GM03348 (cell line): ENCODE data around the gene AARS2.

Source experiments
- DNase-seq: peaks from one replicate; pipeline ENCODE4 v3.0.0; 2012; ENCODE audit warnings: low spot score

AARS2 gene

GRCh38 chr6:44275749-44276648 is 37.1 kb downstream of the AARS2 start:
- DNase-seq: no peak

DNA sequence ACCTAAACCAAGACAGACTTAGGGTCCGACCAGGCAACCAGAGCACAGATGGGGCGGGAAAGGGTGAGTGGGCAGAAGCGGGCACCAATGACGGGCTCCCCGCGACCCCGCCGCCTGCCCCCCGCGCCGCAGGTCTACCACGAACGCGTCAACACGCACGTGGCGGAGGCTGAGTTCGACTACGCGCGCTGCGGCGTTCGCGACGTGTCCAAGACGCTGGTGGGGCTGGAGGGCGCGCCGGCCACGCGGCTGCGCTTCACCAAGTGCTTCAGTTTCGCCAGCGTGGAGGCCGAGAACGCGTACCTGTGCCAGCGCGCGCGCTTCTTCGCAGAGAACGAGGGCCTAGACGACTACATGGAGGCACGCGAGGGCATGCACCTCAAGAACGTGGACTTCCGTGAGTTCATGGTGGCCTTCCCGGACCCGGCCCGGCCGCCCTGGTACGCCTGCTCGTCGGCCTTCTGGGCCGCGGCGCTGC is 37.8 kb downstream of the AARS2 start:
- DNase-seq: no peak

DNA sequence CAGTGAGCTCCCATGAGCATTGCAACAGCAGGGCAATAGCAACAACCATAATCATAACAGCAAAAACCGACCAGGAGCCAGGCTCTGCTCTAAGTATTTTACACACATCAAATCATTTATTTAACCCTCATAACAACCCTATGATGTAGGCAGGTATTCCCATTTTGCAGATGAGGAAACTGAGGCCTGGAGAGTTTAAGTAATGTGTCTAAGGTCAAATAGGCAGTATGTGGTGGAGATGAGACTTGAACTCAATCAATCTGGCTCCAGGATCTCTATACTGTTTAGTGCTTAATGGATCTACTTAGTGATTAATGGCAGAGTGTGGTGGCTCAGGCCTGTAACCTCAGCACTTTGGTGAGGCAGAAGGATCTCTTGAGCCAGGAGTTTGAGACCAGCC is 39.5 kb downstream of the AARS2 start:
- no peak for DNase-seq

DNA sequence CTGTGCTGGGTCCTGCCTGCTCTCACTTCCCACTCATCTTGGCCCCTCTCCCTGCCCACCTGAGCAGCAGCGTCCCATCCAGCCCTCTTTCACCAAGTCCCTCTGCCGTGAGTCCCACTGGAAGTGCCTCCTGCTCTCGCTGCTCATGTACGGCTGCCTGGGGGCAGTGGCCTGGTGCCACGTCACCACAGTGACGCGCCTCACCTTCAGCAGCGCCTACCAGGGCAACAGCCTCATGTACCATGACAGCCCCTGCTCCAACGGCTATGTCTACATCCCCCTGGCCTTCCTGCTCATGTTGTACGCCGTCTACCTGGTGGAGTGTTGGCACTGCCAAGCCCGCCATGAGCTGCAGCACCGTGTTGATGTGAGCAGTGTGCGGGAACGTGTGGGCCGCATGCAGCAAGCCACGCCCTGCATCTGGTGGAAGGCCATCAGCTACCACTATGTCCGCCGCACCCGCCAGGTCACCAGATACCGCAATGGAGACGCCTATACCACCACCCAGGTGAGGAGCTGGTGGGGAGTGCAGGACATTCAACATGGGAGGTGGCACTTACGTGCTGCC is 40.1 kb downstream of the AARS2 start:
- no peak for DNase-seq

DNA sequence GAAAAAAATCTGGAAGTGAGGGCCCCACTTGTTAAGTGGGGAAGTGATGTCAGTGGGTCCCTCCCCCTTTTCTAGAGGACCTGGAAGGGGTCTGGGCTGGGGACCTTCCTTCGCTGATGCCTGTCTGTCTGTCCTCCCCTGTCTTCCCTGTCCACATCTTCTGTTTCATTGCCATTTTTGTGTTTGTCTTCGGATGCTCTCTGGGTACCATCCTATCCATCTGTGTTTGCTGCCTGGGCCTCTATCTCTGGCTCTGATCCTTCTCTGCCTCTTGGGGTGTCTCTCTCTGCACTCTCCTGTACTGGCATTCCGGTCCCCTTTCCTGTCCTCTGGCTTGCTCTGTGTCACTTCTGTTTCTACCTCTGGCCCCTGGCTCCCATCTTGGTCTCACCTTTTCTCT is 40.6 kb downstream of the AARS2 start:
- no peak for DNase-seq

- no peak for DNase-seq
Observed at GRCh38 chr6:44271914-44272313, 41.2 kb downstream of the AARS2 start.

DNA sequence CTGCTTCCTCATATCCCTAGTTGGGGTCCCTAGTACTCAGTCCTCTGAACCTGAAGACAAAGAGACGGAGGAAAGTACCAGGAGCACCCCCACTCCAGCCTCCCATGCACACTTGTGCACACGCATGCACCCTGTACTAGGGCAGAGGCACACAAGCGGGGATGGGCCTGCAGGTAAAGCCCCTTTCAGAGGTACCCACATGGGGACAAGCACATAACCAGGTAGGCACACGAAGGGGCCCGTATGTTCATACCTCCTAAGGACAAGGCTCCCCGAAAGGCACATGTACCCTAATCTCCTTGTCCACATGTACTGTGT is 41.8 kb downstream of the AARS2 start:
- no peak for DNase-seq

DNA sequence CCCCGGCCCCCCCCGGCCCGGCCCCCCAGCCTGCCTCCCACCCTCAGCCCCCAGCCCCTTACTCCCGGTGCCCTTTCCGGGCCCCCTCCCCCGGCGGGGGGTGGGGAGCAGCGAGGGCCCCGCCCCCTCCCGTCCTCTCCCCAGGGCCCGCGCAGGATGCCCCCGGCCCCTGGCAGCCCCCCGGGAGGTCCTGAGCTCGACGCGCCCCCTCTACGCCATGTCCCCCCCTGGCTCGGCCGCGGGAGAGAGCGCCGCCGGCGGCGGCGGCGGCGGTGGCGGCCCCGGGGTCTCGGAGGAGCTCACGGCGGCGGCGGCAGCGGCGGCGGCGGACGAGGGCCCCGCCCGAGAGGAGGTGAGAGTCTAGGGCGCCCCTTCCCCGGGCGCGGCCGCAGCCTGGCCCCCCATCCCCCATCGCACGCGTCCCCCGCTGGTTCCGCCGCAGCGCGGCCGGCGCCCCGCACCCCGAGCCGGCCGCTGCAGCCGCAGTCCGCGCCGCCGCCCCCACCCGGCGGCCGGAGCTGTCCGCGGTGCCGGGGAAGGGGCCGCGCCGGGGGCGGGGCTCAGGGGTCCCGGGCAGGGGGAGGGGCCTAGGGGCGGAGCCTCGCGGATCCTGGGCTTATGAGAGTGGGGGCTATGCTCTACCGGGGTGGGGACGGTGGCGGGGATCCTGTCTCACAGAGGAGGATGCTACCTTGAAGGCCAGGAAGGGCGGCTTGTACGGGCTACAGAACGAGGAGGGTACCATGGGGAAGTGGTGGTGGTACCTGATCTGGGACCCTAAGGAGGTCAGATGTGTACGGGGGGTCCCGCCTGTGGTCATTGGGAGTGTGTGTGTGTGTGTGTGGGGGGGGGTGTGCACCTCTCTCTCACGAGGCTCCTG is 42.4 kb downstream of the AARS2 start:
- DNase-seq: peak; percentile 42

GRCh38 chr6:44269921-44270525 is 43.1 kb downstream of the AARS2 start, which contains the start of gene TMEM151B:
Gene TMEM151B (plus strand): TSS chr6:44270450. CDS start chr6:44270743, 293 bp downstream.
- DNase-seq: no peak

DNA sequence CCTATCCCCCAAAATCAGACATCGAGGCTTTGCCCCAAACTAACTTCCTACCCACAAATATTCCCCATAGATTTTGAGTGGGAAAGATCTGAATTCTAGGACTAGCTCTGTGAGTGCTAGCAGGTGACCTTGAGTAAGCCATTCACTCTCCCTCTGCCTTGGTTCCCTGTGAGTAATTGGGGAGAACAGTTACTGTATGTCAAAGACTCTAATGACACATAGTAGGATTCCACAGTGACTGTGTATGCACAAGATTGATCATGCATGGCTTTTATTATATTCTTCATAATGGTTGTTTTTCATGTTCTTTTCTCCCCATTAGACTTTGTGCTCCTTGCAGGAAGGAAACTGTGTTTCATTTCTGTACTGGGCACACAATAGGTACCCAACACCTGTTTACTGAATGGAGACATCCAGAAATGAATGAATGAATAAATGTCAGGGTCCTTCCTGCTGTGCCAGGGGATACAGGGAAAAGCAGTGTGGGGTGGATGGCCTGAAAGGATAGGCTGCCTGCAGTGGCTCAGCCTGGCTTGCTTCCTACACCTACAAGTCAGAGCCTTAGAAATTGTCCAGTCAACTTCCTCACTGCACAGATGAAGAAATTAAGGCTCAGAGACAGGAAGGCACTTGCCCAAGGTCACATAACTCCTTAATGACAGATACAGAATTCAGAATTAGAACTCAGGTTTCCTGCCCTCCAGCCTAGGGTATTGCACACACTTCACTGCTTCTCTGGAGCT is 43.8 kb downstream of the AARS2 start:
- DNase-seq: no peak

GRCh38 chr6:44268095-44268628 is 45.0 kb downstream of the AARS2 start:
- peak; percentile 73 for DNase-seq

DNA sequence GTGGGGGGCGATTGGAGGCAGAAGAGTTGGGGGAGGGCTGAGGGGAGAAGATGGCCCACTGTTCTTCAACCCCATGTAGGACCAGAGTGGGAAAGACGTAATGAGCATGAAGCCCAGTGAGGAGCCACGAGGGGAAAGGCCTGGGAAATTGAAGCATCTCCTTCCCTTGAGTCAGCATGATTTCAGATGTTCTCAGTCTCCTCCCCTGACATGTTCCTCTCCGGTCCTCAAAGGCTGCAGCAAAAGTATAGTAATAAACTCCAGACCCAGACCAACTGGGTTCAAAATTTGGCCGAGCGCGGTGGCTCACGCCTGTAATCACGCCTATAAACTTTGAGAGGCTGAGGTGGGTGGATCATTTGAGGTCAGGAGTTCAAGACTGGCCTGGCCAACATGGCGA is 45.9 kb downstream of the AARS2 start:
- DNase-seq: no peak

DNA sequence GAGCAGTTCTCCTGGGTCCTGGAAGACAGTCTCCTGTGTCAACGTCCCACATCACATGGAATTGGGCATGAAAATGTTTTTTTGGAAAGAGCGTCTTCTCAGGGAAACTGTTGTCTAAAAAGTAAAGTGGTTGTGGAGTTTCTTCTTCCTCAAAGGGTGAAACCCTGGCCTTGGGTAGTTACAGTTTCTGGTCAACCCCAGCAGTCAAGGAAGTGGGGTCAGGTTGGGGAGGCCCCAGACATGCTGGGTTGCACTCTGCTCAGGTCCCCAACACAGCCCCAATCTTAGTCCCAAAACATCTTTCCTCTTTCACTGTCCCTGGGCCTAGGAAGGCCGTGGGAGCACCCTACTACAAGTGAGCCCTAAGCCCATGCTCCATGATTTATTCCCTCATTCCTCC is 46.8 kb downstream of the AARS2 start:
- no peak for DNase-seq

DNA sequence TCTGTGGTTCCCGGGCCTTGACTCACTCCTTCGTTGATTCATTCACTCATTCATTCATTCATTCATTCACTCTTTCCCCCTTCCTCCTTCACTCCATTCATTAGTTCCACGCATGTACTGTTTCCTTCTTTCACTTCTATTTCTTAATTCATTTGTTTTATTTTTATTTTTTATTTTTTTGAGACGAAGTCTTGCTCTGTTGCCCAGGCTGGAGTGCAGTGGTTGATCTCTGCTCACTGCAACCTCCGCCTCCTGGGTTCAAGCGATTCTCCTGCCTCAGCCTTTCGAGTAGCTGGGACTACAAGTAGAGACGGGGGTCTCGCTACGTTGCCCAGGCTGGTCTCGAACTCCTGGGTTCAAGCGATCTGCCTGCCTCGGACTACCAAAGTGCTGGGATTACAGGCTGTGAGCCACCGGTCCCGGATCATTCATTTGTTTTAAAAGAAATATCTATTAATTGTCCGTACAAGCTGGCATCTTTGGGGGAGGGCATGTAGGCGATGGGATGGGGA is 47.4 kb downstream of the AARS2 start:
- no peak for DNase-seq

- DNase-seq: peak; percentile 99
Observed at GRCh38 chr6:44265007-44265721, 48.0 kb downstream of the AARS2 start, which contains the start of gene NFKBIE. Gene NFKBIE (minus strand): TSS chr6:44265551. CDS start chr6:44265346, 205 bp downstream.

DNA sequence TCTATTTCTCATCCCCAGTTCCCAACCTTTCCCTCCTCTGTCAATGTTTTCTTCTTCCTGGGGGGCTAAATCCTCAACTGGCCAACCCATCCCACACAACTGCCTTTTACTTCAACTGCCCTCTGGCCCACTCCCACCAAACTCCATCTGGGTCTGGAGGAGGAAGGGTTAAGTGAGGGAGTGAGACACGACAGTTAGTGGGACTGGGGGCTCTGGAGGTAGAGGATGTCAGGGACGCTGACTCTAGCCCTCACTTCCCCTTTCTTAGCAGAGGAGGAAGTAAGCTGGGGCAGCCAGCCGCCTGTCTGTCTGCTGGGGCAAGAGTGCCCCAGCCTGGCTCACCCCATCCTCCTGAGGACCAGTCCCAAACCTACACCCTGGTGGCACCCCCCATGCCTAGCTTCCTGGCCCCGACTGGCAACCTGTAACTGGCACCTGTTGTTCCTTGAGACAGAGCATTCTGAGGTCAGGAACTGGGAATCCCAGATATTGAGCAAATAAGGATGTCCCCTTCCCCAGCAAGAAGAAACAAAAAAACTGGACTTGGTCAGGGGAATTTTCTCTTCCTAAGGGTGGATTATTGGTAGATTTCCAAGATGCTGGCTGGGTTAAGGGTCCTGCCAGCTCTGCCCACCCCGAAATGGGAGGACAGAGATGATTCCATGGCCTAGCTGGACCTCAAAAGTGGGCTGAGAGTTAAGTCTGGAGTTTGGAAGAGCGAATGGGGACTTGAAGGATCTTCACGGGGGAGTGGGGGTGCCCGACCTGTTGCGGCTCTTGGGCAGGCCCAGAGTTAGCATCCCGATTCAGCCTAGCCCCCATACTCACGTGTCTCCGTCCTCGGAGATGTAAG is 48.8 kb downstream of the AARS2 start:
- DNase-seq: no peak

- DNase-seq: no peak
Observed at GRCh38 chr6:44263354-44264100, 49.6 kb downstream of the AARS2 start.
